H9 (cell line): Measurements from ENCODE around the gene PLK2. TPM values are rescaled to one million over a fixed set of nuclear protein-coding genes. Genes with fewer than 3 reads are reported as not detected.

Source experiments
- DNase-seq: peaks from one replicate; pipeline ENCODE4 v3.0.0-alpha.2; 2017
- H2AFZ ChIP-seq: one replicate; pipeline ENCODE4 v1.6.1; 2013; ENCODE audit warnings: mild to moderate bottlenecking, low read length, control low read depth, moderate library complexity
- H2AK5ac ChIP-seq: 2 replicates; pipeline ENCODE4 v1.6.1; 2013; ENCODE audit warnings: low read length, control low read depth, mixed read lengths; ENCODE audit not compliant: insufficient read length
- H2BK120ac ChIP-seq: one replicate; pipeline ENCODE4 v1.6.1; 2013; ENCODE audit warnings: low read depth, mild to moderate bottlenecking, low read length, control low read depth, inconsistent platforms; ENCODE audit not compliant: poor library complexity, severe bottlenecking
- H2BK12ac ChIP-seq: 2 replicates; pipeline ENCODE4 v1.6.1; 2013; ENCODE audit warnings: low read length, control low read depth, mixed read lengths, low read depth; ENCODE audit not compliant: insufficient read length
- H2BK15ac ChIP-seq: 2 replicates; pipeline ENCODE4 v1.6.1; 2013; ENCODE audit warnings: low read depth, low read length, control low read depth
- H2BK20ac ChIP-seq: one replicate; pipeline ENCODE4 v1.6.1; 2013; ENCODE audit warnings: low read depth, mild to moderate bottlenecking, low read length, control low read depth, inconsistent platforms; ENCODE audit not compliant: poor library complexity, severe bottlenecking
- H2BK5ac ChIP-seq: 2 replicates; pipeline ENCODE4 v1.6.1; 2013; ENCODE audit warnings: low read length, control low read depth, mixed read lengths; ENCODE audit not compliant: insufficient read length
- H3K14ac ChIP-seq: 2 replicates; pipeline ENCODE4 v1.6.1; 2013; ENCODE audit warnings: low read length, control low read depth; ENCODE audit not compliant: insufficient read depth
- H3K18ac ChIP-seq: 2 replicates; pipeline ENCODE4 v1.6.1; 2013; ENCODE audit warnings: low read depth, mild to moderate bottlenecking, mixed read lengths, low read length, control low read depth; ENCODE audit not compliant: insufficient read length
- H3K23ac ChIP-seq: 2 replicates; pipeline ENCODE4 v1.6.1; 2013; ENCODE audit warnings: low read length, control low read depth, mixed read lengths, low read depth; ENCODE audit not compliant: insufficient read length
- H3K23me2 ChIP-seq: 2 replicates; pipeline ENCODE4 v1.6.1; 2013; ENCODE audit warnings: low read depth, mild to moderate bottlenecking, mixed read lengths, low read length, control low read depth; ENCODE audit not compliant: insufficient read length, poor library complexity, severe bottlenecking
- H3K27ac ChIP-seq: 2 replicates; pipeline ENCODE4 v1.5.1; 2013; ENCODE audit warnings: low read length, control low read depth, mixed read lengths, low read depth; ENCODE audit not compliant: insufficient read length
- H3K27me3 ChIP-seq: 2 replicates; pipeline ENCODE4 v1.6.1; 2013; ENCODE audit warnings: low read length, control low read depth, inconsistent platforms; ENCODE audit not compliant: insufficient read depth
- H3K4ac ChIP-seq: 2 replicates; pipeline ENCODE4 v1.6.1; 2013; ENCODE audit warnings: low read depth, mild to moderate bottlenecking, control low read depth, inconsistent platforms, low read length, moderate library complexity
- H3K4me1 ChIP-seq: 2 replicates; pipeline ENCODE4 v1.6.1; 2013; ENCODE audit warnings: low read length, control low read depth, inconsistent platforms; ENCODE audit not compliant: insufficient read depth
- H3K4me2 ChIP-seq: 2 replicates; pipeline ENCODE4 v1.6.1; 2013; ENCODE audit warnings: low read length, control low read depth, mixed read lengths; ENCODE audit not compliant: insufficient read length, insufficient read depth
- H3K56ac ChIP-seq: 2 replicates; pipeline ENCODE4 v1.6.1; 2013; ENCODE audit warnings: low read depth, mild to moderate bottlenecking, mixed read lengths, low read length, control low read depth; ENCODE audit not compliant: insufficient read length
- H3K79me1 ChIP-seq: 2 replicates; pipeline ENCODE4 v1.6.1; 2013; ENCODE audit warnings: low read depth, mild to moderate bottlenecking, moderate library complexity, low read length, control low read depth, inconsistent platforms; ENCODE audit not compliant: insufficient read depth, poor library complexity, severe bottlenecking
- H3K79me2 ChIP-seq: 2 replicates; pipeline ENCODE4 v1.6.1; 2013; ENCODE audit warnings: low read length, control low read depth, inconsistent platforms; ENCODE audit not compliant: insufficient read depth
- H3K9ac ChIP-seq: 2 replicates; pipeline ENCODE4 v1.6.1; 2013; ENCODE audit warnings: low read length, control low read depth, mixed read lengths; ENCODE audit not compliant: insufficient read length; ENCODE audit errors: extremely low read depth
- H3K9me3 ChIP-seq: one replicate; pipeline ENCODE4 v1.6.1; 2013; ENCODE audit warnings: low read depth, low read length, inconsistent platforms; ENCODE audit not compliant: control insufficient read depth
- H3T11ph ChIP-seq: one replicate; pipeline ENCODE4 v1.6.1; 2013; ENCODE audit warnings: mild to moderate bottlenecking, low read length, control low read depth, inconsistent platforms
- H4K20me1 ChIP-seq: one replicate; pipeline ENCODE4 v1.6.1; 2013; ENCODE audit not compliant: control insufficient read depth, insufficient read length, insufficient read depth
- H4K5ac ChIP-seq: 2 replicates; pipeline ENCODE4 v1.6.1; 2013; ENCODE audit warnings: low read depth, mild to moderate bottlenecking, mixed read lengths, low read length, control low read depth; ENCODE audit not compliant: insufficient read length
- H4K8ac ChIP-seq: replicated peaks from 2 replicates; pipeline ENCODE4 v1.6.1; 2013; ENCODE audit warnings: low read length, control low read depth, mixed read lengths, low read depth; ENCODE audit not compliant: insufficient read length
- H4K91ac ChIP-seq: 2 replicates; pipeline ENCODE4 v1.6.1; 2013; ENCODE audit warnings: low read depth, mild to moderate bottlenecking, moderate library complexity, mixed read lengths, low read length, control low read depth; ENCODE audit not compliant: insufficient read length
- H3K27ac Mint-ChIP-seq, 3 experiments: 2 replicates in 2 of 3; 3 replicates in 1 of 3; pipeline ENCODE4 v1.8.0; 2020 to 2021; ENCODE audit warnings: mixed read lengths in 3 of 3, mild to moderate bottlenecking in 1 of 3, moderate library complexity in 1 of 3
- H3K27me3 Mint-ChIP-seq: 2 replicates; pipeline ENCODE4 v1.8.0; 2021; ENCODE audit warnings: low read depth, mild to moderate bottlenecking, moderate library complexity, mixed read lengths
- H3K36me3 Mint-ChIP-seq, 3 experiments: 2 replicates in 2 of 3; 3 replicates in 1 of 3; pipeline ENCODE4 v1.8.0; 2020 to 2021; ENCODE audit warnings: low read depth in 3 of 3, mixed read lengths in 3 of 3; ENCODE audit not compliant: insufficient read depth in 1 of 3
- H3K4me1 Mint-ChIP-seq, 2 experiments: 2 replicates each; pipeline ENCODE4 v1.8.0; 2020; ENCODE audit warnings: mixed read lengths in 2 of 2
- H3K4me3 Mint-ChIP-seq, 2 experiments: 2 replicates in 1 of 2; 3 replicates in 1 of 2; pipeline ENCODE4 v1.8.0; 2020 to 2021; ENCODE audit warnings: mild to moderate bottlenecking in 2 of 2, mixed read lengths in 2 of 2, moderate library complexity in 1 of 2
- H3K9me3 Mint-ChIP-seq, 2 experiments: 2 replicates in 1 of 2; 3 replicates in 1 of 2; pipeline ENCODE4 v1.8.0; 2020; ENCODE audit warnings: mild to moderate bottlenecking in 2 of 2, mixed read lengths in 2 of 2, moderate library complexity in 1 of 2
- WGBS: extraction: QIAGEN DNeasy Blood & Tissue Kit; methylation state at CpG from one replicate; pipeline ENCODE4 v1.1.7; 2013; ENCODE audit warnings: missing lambda C conversion rate, low lambda C conversion rate, mixed read lengths; ENCODE audit not compliant: insufficient read length; ENCODE audit errors: extremely low coverage; 5-methylcytosine and 5-hydroxymethylcytosine counted together
- total RNA-seq: library from RNA; stranded (reverse); gene quantifications from 2 replicates; pipeline ENCODE4 v1.2.1, GENCODE V29; 2021
- TF ChIP-seq, protein P1 (sequence below): fragments of 200-600 bp; sonication (generic); conservative IDR thresholded peaks from 3 replicates; pipeline ENCODE4 v1.8.0; 2021; ENCODE audit warnings: antibody characterized with exemption, mild to moderate bottlenecking

PLK2 gene
- total RNA-seq, 1 experiment from 2014 or later = 26.2 TPM

- H3K27ac ChIP-seq = no peak overlapping the region
- Mint-ChIP-seq H3K27me3 (no peaks in the 10 kb centered on the region), H3K4me1 (no peaks in the 10 kb centered on the region), H3K4me3 (no peak overlapping the region), H3K9me3 (no peaks in the 10 kb centered on the region), H3K36me3 (no peaks in the 10 kb centered on the region), H3K27ac (no peak overlapping the region)
- no peaks in the 10 kb centered on the region for H3K9me3 ChIP-seq
- no peak overlapping the region for H4K91ac ChIP-seq
- no CpG with 5 or more reads among the region's 1 CpG for whole genome bisulfite sequencing
- H3K23me2 ChIP-seq = no peaks in the 10 kb centered on the region
- no peaks in the 10 kb centered on the region for H3K4me1 ChIP-seq
- TF ChIP-seq, protein P1, sequence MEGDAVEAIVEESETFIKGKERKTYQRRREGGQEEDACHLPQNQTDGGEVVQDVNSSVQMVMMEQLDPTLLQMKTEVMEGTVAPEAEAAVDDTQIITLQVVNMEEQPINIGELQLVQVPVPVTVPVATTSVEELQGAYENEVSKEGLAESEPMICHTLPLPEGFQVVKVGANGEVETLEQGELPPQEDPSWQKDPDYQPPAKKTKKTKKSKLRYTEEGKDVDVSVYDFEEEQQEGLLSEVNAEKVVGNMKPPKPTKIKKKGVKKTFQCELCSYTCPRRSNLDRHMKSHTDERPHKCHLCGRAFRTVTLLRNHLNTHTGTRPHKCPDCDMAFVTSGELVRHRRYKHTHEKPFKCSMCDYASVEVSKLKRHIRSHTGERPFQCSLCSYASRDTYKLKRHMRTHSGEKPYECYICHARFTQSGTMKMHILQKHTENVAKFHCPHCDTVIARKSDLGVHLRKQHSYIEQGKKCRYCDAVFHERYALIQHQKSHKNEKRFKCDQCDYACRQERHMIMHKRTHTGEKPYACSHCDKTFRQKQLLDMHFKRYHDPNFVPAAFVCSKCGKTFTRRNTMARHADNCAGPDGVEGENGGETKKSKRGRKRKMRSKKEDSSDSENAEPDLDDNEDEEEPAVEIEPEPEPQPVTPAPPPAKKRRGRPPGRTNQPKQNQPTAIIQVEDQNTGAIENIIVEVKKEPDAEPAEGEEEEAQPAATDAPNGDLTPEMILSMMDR = no peak
- no peak overlapping the region for H3K4ac ChIP-seq
- H2BK20ac ChIP-seq = no peak overlapping the region
- no peak overlapping the region for H3K4me2 ChIP-seq
- H3K9ac ChIP-seq = no peak overlapping the region
- H3K23ac ChIP-seq = no peak overlapping the region
- no peaks in the 10 kb centered on the region for H3K79me2 ChIP-seq
- H3K27me3 ChIP-seq = no peaks in the 10 kb centered on the region
- no peak overlapping the region for H2AK5ac ChIP-seq
- H2AFZ ChIP-seq = no peak overlapping the region
- no peak overlapping the region for H2BK12ac ChIP-seq
- no peak overlapping the region for H2BK120ac ChIP-seq
- DNase-seq = no peak
- H3K14ac ChIP-seq = no peak overlapping the region
- no peak overlapping the region for H4K5ac ChIP-seq
- H3K18ac ChIP-seq = no peak overlapping the region
- no peak overlapping the region for H3T11ph ChIP-seq
- no peak overlapping the region for H3K56ac ChIP-seq
- H2BK5ac ChIP-seq = no peak overlapping the region
- H4K8ac ChIP-seq = no peak overlapping the region
- H3K79me1 ChIP-seq = no peaks in the 10 kb centered on the region
- H2BK15ac ChIP-seq = no peak overlapping the region
- H4K20me1 ChIP-seq = no peaks in the 10 kb centered on the region
Measured at GRCh38 chr5:58482536-58482935, 22.6 kb upstream of the PLK2 start.
